Activated naive CD4-positive, alpha-beta T cell (primary cell): ENCODE results near the gene TRABD.
A peak's percentile ranks its signal among the peaks of the same experiment; 100 is the strongest.

Experiments
- DNase-seq, 4 experiments: peaks; one replicate each; lab custom pipeline; 2025; lab: John Stamatoyannopoulos, UW

Gene TRABD

GRCh38 chr22:50238755-50239154, 53.0 kb downstream of the TRABD start:
- DNase-seq = no peak

GRCh38 chr22:50242406-50242949, 56.8 kb downstream of the TRABD start:
- no peak for DNase-seq

DNA sequence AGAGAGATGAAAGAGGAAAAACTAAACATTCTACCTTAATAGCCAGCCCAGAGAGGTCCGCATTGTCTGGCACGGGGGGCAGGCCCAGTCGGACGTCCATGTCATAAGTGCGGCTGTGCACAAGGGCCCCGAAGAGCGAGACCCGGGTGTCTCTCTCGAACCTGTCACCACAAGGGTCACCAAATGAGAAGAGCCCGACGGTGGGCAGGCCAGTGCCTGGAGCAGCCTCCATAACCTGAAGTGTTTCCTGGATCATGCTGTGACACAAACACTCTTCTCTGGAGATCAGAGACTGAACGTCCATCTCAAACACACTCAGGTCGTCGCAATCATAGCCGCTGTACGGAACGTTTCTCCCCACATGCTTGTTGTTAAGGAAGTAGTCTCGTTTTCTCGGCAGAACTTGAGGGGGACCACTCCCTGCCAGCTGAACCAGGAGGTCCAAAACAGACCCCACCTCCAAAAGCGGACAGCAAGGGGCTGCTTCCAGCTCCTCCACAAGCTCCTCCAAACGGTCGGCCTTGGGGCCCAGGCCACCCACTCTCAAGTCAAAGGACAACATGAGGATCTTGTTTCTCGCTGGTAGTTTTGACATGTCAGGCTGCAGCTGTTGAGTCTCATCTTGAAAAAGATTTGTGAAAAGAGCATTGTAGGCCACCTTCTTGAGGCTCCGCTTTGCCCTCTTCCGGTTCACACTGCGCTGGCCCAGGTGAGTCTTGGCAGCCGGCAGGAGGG, 58.1 kb downstream of the TRABD start:
- DNase-seq = no peak

DNA sequence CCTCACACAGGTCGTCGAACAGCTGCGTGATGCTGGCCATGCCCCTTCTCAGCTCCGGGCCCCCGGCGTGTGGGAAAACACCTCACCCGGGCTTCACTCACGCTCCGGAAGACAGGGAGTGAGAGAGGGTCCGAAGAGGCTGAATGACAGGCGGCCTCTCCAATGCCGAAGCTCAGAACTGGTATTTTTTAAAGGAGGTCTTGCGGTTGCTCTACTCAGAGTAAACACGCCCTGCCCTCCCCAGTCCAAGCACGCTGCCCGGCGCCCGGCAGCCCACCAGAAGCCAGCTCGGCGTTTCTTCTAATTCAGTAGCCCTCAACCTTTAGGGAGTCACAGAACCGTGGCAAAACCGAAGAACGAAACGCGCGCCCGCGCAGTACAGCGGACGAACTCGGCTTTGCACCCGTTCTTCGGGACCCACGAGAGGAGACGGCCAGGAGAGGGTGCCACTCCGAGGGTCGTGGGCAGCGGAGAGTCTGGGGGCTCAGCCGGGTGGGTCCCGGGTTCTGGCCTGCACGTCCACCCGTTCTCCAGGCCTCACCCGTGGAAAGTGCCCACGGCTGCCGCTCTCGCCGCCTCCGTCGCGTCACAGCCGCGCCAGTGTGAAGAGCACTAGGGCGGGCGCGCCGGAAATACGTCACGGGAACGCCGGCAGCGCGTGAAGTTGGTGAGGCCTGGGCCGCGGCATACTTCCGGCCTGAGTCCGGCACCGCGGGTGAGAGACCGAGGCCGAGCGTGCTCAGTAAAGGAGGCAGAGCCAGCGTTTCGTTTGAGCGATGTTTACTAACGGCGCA, 58.9 kb downstream of the TRABD start, which contains the start of gene TUBGCP6:
TUBGCP6 (minus strand) TSS at position 604 of the 794 bp plus-strand sequence; CDS start at position 40, 564 bp downstream.
- peak; percentile 72 to 87 (median 80) for DNase-seq

DNA sequence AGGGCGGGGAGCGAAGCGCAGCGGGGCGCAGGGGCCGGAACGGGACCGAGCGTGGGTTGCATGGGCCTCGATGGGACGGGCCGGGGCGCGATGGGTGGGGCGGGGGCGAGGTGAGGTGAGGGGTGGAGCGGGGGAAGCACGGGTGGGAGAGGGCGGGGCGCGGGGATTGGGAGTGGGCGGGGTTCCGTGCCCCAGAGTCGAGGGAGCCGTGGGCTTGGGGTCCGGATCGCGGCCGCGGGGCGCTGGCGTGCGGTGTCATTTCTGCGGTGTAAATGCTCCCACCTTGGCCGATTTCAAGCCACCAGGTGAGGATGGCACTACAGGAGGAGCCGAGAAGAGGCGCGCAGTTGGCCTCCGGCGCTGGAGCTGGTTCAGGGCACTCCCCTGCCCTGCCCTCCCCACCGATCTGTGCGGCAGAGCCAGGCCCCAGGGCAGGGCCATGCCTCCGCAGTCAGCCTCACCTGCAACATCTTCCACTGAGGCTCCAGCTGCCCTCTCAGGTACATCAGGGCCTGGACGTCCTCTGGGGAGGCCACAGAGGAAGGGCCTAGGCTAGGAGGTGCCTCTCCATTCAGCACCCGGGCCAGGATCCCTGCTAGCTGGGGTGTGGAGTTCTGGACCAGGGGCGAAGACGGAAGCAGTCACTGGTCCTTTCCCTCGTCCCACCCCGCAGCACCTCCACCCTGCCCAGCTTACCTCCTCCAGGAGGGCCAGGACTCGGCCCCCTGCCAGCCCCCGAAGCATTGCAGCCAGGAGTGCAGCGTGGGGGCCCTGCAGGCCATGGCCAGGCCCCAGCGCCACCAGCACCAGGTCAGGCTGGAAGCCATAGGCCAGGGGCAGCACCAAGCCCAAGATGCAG, 59.7 kb downstream of the TRABD start:
- DNase-seq = peak in 2 of 4 experiments; percentile 53 to 77

- DNase-seq = no peak
Observed at GRCh38 chr22:50246242-50247175, 60.8 kb downstream of the TRABD start.

- peak in 1 of 4 experiments; percentile 15 for DNase-seq
Observed at GRCh38 chr22:50247748-50248147, 62.0 kb downstream of the TRABD start.

DNA sequence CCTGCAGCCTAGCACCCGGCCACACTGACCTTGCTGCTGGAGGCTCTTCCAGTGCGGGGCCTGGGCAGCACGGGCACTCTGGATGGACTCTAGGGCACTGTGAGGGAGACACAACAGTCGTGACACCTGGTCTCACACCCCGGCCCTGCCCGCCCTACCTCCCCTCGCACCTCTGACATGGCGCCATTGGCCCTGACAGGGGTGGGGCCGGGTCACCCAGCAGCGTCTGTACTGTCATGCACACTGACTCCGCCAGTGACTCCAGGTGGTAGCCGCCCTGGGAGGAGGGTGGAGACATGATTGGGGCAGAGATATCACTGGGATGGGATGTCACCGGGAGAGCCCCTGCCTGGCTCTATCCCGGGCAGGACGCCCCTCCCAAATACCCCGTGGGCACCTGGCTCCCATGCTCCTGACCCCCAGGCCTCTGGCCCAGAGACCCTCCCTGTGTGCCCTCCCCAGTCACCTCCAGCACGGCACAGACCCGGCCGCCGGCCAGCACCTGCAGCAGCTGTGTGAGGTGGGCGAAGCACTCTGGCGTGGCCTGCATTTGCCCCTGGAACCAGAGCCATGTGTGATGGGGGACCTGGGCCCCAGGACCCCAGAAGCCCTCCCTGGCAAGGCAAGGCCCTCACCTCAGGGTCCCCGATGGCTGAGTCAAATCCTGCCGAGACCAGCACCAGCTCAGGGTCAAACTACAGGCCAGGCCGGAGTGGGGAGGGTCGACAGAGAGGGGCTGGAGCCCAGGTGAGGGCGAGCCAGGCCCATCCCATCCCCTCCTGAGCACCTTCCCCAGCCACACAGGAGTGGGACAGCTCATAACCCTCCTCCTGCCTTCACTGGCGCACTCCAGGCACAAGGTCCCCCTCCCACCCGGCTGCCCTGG, 62.7 kb downstream of the TRABD start:
- DNase-seq = no peak
